ENCODE results near the gene LRRC4. TPM values are rescaled to one million over a fixed set of nuclear protein-coding genes. Genes with fewer than 3 reads are reported as not detected.

Gene LRRC4
- total and polyA plus RNA-seq, 8 donors, result 0.45 to 61.8 (median 1.1) TPM; not detected in 1

- H3K9me3 ChIP-seq, result no peaks in the 10 kb centered on the region
- H3K27me3 ChIP-seq, result no peaks in the 10 kb centered on the region
- intact Hi-C loops (cut with DNase I; ENCODE audit: low total_unique reads), result no loop called here
- WGBS, 5 donors, result 69 to 86% (median 76%) methylated on average over 5 of the region's 5 CpGs
- H3K4me1 ChIP-seq, result peaks cover 0 to 8% (median 0%) of the 10 kb centered on the region in 4 donors
- H3K4me3 ChIP-seq, result no peak overlapping the region
- peaks cover 0 to 11% (median 8%) of the 10 kb centered on the region in 4 donors for H3K36me3 ChIP-seq
- DNase-seq, result no peak
- TF ChIP-seq POLR2AphosphoS5 (IDR thresholded peaks at IDR 0.05) (no peak), POLR2A (IDR thresholded peaks at IDR 0.05) (no peak), EP300 (IDR thresholded peaks at IDR 0.05) (no peak)
- TF ChIP-seq, protein P1, sequence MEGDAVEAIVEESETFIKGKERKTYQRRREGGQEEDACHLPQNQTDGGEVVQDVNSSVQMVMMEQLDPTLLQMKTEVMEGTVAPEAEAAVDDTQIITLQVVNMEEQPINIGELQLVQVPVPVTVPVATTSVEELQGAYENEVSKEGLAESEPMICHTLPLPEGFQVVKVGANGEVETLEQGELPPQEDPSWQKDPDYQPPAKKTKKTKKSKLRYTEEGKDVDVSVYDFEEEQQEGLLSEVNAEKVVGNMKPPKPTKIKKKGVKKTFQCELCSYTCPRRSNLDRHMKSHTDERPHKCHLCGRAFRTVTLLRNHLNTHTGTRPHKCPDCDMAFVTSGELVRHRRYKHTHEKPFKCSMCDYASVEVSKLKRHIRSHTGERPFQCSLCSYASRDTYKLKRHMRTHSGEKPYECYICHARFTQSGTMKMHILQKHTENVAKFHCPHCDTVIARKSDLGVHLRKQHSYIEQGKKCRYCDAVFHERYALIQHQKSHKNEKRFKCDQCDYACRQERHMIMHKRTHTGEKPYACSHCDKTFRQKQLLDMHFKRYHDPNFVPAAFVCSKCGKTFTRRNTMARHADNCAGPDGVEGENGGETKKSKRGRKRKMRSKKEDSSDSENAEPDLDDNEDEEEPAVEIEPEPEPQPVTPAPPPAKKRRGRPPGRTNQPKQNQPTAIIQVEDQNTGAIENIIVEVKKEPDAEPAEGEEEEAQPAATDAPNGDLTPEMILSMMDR (IDR thresholded peaks at IDR 0.05), result no peak
- no peak overlapping the region for H3K27ac ChIP-seq
These were observed 12.8 kb upstream of the LRRC4 start for GRCh38 chr7:128044064-128044463.

DNA sequence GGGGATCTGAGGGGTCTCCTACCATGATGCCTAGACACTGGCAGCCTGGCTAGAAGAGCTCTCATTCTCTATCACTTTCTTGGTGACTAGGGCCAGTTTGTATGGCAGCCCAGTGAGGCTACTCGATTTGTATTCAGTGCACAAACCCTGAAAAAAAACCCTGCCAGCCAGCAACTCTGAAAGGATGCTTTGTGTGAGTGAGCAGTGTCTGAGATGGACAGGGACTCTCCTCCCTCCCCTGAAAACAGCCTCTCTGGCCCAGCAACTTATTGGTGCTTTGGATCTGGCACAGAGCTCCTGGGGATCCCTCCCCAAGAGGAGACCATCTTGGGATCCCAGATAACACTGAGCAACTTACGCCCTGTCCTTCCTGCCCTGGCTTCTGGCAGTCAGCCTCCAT lies 10.8 kb upstream of the LRRC4 start:
- intact Hi-C loops (cut with DNase I; ENCODE audit: low total_unique reads), result no loop called here
- 84 to 95% (median 85%) methylated on average over 2 of the region's 2 CpGs for WGBS, 5 donors
- no peak for TF ChIP-seq POLR2AphosphoS5 (IDR thresholded peaks at IDR 0.05)
- TF ChIP-seq, protein P1 (IDR thresholded peaks at IDR 0.05), result no peak
- TF ChIP-seq EP300 (IDR thresholded peaks at IDR 0.05), result no peak
- TF ChIP-seq POLR2A (IDR thresholded peaks at IDR 0.05), result no peak
- H3K4me3 ChIP-seq, result no peak overlapping the region
- no peak overlapping the region for H3K27ac ChIP-seq
- H3K36me3 ChIP-seq, result peaks cover 0 to 11% (median 8%) of the 10 kb centered on the region in 4 donors
- DNase-seq, result no peak
- H3K4me1 ChIP-seq, result peaks cover 0 to 8% (median 0%) of the 10 kb centered on the region in 4 donors
- H3K27me3 ChIP-seq, result no peaks in the 10 kb centered on the region
- H3K9me3 ChIP-seq, result no peaks in the 10 kb centered on the region

DNA sequence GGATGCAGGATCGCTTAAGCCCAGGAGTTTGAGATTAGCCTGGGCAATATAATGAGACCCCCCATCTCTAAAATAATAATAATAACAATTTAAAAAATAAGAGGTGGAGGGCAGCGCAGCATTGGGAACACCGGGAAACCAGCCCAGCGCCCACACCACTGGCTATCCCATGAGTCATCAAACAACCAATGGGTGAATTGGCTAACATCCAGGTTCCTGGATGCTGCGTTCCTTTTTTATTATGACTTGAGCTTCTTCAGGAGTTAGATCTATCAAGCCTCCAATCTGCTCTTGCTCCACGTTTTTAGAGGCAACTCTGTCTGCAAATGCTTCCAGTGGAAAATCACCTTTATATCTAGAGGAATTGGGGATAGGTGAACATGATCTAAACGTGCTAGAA lies 10.0 kb upstream of the LRRC4 start:
- WGBS, 5 donors, result 62 to 69% (median 68%) methylated on average over 7 of the region's 7 CpGs
- intact Hi-C loops (cut with DNase I; ENCODE audit: low total_unique reads), result no loop called here
- Histone ChIP-seq H3K36me3 (peaks cover 0 to 11% (median 8%) of the 10 kb centered on the region in 4 donors), H3K4me3 (no peak overlapping the region), H3K4me1 (peaks cover 0 to 8% (median 0%) of the 10 kb centered on the region in 4 donors), H3K9me3 (no peaks in the 10 kb centered on the region), H3K27ac (no peak overlapping the region), H3K27me3 (no peaks in the 10 kb centered on the region)
- no peak for TF ChIP-seq POLR2AphosphoS5 (IDR thresholded peaks at IDR 0.05)
- TF ChIP-seq, protein P1 (IDR thresholded peaks at IDR 0.05), result no peak
- DNase-seq, result no peak

DNA sequence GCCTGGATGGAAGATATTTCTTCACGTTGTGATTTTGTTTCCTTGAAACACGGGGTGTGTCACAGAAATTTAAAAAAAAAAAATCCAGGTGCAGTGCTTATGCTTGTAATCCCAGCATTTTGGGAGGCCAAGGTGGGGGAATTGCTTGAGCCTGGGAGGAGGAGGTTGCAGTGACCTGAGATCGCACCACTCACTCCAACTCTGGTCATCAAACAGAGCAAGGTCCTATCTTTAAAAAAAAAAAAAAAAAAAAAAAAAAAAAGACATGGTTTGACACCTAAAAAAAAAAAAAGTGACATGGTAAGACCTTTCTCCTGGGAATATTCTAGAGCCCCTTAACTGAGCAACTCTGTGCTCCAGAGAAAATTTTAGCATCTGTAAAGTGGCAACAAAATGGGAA lies 9.0 kb upstream of the LRRC4 start:
- Histone ChIP-seq H3K27ac (no peak overlapping the region), H3K36me3 (peaks cover 0 to 11% (median 8%) of the 10 kb centered on the region in 4 donors), H3K9me3 (no peaks in the 10 kb centered on the region), H3K4me3 (no peak overlapping the region), H3K4me1 (peaks cover 0 to 8% (median 4%) of the 10 kb centered on the region in 4 donors), H3K27me3 (no peaks in the 10 kb centered on the region)
- no peak for DNase-seq
- intact Hi-C loops (cut with DNase I; ENCODE audit: low total_unique reads), result no loop called here
- WGBS, 5 donors, result 79 to 85% (median 82%) methylated on average over 3 of the region's 3 CpGs
- TF ChIP-seq, protein P1 (IDR thresholded peaks at IDR 0.05), result no peak
- TF ChIP-seq POLR2A (IDR thresholded peaks at IDR 0.05) (no peak), POLR2AphosphoS5 (IDR thresholded peaks at IDR 0.05) (no peak), EP300 (IDR thresholded peaks at IDR 0.05) (no peak)

Data from stomach (tissue), 9 donors.